HG03135 (cell line): ENCODE measurements around the gene GPC6.
"Not testable (repeated sequence)": the region's sequence is repeated elsewhere in the genome, so short reads cannot be mapped to it uniquely, and the experiment has no call there.

Experiments
- ATAC-seq: cut with Tn5 transposase; IDR thresholded peaks from one replicate; pipeline ENCODE4 v1.9.1; 2021; ENCODE audit warnings: mild to moderate bottlenecking, moderate library complexity; ENCODE audit not compliant: unreplicated experiment

Gene GPC6

DNA sequence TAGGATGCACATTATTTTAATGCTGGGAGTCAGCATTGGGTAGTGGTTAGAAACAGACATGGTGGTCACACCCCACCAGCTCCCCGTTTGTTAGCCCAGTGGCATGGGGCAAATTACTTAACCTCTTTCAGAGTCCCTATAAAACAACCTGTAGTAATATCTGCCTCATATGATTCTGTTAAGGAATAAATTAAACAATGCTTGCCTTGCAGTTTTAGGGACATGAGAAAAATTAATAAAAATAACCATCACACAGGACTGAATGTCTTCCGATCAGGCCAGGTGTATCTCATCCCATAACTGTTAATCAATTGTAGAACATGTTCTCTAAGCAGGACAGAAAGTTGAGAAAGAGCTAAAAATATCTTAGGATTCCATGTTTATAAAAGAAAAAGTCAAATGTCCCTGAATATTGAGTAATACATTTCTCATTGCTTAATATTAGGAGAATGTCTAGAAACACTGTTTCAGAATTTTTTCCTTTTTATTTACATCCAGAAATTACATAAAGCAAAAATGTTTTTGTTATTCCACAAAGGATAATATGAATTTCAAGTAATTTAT is 196.5 kb downstream of the GPC6 start:
- ATAC-seq: no peak

DNA sequence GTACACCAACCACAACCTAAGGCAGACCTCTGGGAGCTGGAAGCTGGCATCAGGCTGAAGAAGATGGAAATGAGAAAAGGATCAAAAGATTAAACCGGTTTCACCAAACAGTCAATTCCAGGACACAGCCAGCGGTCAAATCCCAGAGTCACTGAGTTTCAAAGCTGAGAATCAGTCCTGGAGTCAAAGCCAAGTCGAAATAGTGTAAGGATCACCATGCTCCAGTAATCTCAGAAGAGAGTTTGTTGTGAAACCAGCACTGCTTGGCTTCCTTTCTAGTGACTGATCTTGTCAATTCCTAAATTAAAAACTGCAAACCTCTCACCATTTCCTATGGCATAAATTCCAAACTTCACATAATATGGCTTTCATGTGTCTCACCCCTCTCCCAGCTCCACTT is 198.8 kb downstream of the GPC6 start:
- no peak for ATAC-seq

DNA sequence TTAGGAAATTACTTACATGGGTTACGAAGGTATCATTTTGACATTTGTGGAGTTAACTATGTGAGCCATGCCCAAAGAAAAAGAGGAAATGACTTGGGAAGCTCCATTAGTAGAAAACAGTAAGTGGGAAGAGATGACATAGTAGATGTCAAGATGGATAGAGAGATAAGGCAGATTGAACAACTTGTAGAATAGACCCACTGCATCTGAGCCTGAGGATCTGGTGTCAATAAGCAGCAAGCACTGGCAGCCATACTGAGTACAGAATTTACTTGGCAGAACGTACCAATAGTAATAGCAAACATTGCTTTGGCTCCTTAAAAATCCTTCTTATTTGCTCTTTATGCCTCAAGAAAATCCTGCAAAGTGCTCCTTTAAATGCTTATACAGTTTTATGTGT is 203.8 kb downstream of the GPC6 start:
- no peak for ATAC-seq

GRCh38 chr13:93435651-93436050 is 209.0 kb downstream of the GPC6 start:
- no peak for ATAC-seq

DNA sequence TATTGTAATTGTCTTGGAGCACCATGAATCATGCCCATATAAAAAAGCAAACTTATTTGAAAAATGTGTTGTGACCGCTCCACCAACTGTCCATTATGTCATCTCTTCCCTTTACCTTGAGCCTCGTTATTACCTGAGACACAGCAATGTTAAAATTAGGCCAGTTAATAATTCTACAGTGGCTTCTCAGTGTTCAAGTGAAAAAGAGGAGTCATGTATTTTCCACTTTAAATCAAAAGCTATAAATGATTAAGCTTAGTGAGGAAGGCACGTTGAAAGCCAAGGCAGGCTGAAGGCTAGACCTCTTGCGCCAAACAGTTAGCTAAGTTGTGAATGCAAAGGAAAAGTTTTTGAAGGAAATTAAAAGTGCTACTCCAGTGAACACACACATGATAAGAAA is 210.5 kb downstream of the GPC6 start:
- ATAC-seq: no peak

DNA sequence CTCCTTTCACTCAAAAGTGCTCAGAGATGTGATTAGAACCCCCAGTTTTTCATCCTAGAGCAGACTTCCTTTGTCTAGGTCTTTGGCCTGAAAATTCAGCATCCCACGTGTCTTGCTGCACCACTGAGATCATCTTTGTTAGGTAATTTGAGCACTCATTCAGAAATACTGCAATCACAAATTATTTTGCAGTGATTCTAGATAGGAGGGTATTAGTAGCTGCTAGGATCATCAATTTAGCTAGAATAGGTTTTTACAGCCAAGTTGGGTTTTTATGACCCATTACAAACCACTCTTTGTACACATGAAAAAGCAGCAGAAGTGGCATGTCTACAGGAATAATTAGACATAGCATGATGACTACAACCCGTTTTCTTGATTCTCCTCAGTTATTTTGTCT is 219.6 kb downstream of the GPC6 start:
- no peak for ATAC-seq

- ATAC-seq: no peak
Measured at GRCh38 chr13:93450191-93450621, 223.6 kb downstream of the GPC6 start.

DNA sequence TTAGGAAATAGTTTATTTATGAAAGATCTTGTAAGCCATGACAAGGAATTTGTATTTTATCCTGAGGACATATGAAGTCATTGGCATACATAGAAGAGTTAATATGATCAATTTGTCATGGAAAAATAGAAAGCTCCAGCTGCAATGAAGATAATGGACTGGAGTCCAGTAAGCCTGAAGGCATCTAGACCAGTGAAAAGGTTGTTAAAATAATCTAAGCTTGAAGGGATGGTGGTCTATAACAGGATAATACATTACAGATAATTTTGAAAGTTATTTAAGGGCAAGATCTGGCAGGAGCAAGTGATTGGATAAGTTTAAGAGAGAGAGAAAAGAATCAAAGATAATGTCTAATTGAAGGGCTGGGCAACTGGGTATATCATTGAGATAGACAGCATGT is 224.2 kb downstream of the GPC6 start:
- no peak for ATAC-seq

GRCh38 chr13:93454676-93455235 is 228.1 kb downstream of the GPC6 start:
- ATAC-seq: not testable (repeated sequence)

DNA sequence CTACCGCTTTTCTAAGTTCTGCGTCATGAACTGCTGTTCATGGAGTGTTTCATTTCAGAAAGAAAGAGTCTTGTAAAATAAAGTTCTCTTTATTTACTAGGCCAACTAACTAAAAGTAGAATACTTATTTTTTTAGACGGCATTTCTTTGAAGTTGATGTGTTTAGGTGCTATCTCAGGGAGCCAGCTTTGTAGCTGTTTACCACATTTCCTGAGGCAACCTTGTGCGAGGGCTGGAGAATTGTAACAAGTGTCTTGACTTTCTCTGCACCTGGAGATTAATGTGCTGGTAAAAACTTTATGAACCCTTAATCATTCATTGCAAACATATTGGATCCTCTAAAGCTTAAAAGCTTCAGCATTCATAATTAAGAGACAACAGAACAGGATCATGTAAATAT is 229.3 kb downstream of the GPC6 start:
- ATAC-seq: no peak

DNA sequence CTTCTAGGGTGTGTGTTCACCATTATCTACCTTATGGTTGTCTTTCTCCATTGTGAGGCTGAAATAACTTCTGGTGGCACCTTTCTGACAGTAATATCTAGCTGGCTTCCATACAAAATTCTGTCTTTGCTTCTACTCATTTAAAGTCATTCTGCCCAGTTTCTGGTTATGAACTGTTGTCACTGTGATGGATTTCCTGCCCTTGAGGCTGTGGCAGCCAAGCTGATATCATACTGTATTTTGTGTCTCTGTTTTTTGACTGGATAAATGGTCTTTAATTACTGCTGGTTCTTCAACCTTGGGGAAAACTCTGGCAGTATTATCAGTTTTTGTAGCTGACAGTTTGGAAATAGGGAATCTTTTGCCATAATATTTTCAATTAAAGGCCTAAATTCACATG is 233.4 kb downstream of the GPC6 start:
- ATAC-seq: no peak

DNA sequence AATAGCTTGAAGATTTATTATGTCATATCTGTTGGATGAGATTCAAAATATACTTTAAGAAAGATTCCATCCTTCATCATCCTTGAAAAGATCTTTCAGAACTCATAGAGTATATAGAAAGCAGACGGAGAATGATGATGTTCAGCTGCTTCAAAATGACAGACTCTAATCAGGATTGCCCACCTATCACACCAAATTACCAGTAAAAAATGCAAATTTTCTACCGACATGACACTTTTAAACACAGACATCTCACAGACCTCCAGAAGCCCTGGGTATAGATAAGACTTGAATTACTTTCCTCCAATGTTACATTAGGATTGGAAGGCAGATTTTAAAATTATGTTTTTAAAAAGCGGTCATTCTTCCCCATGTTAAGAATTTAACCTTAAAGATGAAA is 235.5 kb downstream of the GPC6 start:
- ATAC-seq: no peak

- no peak for ATAC-seq
Measured at GRCh38 chr13:93466502-93467036, 240.0 kb downstream of the GPC6 start.

- ATAC-seq: no peak
Measured at GRCh38 chr13:93467175-93467574, 240.6 kb downstream of the GPC6 start.

DNA sequence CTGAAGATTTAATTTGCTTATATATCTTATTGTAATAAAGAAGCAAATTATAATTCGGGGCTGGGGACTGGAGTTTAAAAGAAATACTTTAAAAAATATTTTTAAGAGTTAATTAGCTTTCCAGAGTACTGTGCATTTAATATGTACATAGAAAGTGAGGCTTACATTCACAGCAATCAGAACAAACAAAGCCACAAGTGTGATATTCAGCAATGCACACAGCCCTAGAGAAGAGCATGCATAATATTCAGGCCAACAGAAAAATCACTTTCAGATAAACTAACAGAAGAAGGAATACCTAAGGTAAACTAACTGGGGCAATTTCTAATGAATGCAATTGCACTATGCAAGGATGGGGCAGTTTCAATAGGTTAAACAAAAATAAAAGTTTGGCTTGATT is 241.8 kb downstream of the GPC6 start:
- ATAC-seq: no peak

GRCh38 chr13:93472296-93472695 is 245.7 kb downstream of the GPC6 start:
- no peak for ATAC-seq

DNA sequence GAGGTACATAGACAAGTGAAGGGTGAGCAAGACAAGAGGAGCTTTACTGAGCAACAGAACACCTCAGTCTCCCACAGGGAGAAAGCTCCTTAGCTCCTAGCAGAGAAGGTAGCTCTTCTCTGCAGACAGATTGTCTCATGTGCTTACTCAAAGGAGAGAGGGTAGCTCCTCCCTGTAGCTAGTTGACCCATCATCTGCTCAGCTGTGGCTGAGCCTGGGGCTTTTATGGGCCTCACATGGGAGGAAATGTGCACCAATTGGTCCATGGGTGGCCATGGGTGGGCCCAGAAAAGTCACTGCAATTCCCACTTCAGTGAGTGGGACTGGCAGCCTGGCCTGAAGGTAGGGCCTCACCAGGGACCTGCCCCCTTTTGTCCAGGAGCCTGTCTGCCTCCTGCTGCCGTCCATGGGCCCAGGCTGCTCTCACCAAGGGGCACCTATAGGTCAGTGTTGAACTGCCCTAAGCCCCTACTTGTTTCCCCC is 246.2 kb downstream of the GPC6 start:
- ATAC-seq: no peak

GRCh38 chr13:93473441-93474270 is 247.0 kb downstream of the GPC6 start:
- ATAC-seq: no peak

DNA sequence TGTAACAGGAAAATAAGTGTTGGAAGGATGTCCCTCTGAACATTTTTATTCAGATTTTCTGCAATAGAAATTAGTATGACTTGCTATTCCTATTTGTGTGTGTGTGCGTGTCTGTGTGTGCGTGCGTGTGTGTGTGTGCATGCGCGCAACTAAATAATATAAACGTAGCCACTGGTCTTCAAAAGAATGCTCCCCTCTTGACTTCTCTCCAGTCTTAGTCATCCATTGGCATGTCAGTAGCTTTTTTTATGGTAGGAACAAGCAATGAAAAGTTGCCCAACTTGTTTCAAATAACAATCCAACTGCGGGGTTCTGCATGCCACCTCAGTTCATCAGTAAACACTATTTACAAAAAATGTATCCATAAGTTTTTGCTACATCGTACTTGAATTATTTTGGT is 249.6 kb downstream of the GPC6 start:
- ATAC-seq: no peak

- ATAC-seq: no peak
Measured at GRCh38 chr13:93477238-93477637, 250.6 kb downstream of the GPC6 start.

GRCh38 chr13:93480553-93481106 is 254.0 kb downstream of the GPC6 start:
- no peak for ATAC-seq

DNA sequence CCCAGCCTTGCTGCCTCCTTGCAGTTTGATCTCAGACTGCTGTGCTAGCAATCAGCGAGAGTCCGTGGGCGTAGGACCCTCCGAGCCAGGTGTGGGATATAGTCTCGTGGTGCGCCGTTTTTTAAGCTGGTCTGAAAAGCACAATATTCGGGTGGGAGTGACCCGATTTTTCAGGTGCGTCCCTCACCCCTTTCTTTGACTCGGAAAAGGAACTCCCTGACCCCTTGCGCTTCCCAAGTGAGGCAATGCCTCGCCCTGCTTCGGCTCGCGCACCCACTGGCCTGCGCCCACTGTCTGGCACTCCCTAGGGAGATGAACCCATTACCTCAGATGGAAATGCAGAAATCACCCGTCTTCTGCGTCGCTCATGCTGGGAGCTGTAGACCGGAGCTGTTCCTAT is 269.5 kb downstream of the GPC6 start:
- not testable (repeated sequence) for ATAC-seq
